ENCODE results near the gene SORD.

GRCh38 chr15:45116006-45116481 is 93.0 kb downstream of the SORD start:
- TF ChIP-seq CTCF (IDR thresholded peaks at IDR 0.05) (no peak), POLR2A (IDR thresholded peaks at IDR 0.05) (no peak)
